ENCODE data around the gene TMPRSS11B.

DNA sequence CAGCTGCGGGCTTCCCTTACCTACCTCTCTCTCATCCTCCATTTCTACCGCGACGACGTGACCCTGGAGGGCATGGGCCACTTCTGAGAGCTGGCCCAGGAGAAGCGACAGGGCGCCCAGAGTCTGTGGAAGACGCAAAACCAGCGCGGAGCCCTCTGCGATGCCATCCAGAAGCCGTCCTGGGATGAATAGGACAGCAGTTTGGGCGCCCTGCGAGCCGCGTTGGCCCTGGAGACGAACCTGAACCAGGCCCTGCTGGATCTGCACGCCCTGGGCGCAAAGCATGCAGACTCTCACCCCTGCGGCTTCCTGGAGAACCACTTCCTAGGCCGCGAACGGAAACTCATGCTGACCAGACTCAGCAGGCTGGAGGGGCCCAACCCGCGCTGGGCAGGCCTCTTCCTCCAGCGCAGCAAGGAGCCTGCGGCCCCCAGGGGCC, 63.1 kb downstream of the TMPRSS11B start:
- TF ChIP-seq RAD21 (IDR thresholded peaks at IDR 0.05; ENCODE audit: low read depth), result no peak
- TF ChIP-seq, protein P1, sequence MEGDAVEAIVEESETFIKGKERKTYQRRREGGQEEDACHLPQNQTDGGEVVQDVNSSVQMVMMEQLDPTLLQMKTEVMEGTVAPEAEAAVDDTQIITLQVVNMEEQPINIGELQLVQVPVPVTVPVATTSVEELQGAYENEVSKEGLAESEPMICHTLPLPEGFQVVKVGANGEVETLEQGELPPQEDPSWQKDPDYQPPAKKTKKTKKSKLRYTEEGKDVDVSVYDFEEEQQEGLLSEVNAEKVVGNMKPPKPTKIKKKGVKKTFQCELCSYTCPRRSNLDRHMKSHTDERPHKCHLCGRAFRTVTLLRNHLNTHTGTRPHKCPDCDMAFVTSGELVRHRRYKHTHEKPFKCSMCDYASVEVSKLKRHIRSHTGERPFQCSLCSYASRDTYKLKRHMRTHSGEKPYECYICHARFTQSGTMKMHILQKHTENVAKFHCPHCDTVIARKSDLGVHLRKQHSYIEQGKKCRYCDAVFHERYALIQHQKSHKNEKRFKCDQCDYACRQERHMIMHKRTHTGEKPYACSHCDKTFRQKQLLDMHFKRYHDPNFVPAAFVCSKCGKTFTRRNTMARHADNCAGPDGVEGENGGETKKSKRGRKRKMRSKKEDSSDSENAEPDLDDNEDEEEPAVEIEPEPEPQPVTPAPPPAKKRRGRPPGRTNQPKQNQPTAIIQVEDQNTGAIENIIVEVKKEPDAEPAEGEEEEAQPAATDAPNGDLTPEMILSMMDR (IDR thresholded peaks at IDR 0.05 in 2 of 3, conservative IDR thresholded peaks at IDR 0.05 in 1 of 3; ENCODE audit: borderline replicate concordance in 1 of 3, insufficient read depth in 1 of 3, low read depth in 2 of 3, low read length in 2 of 3), result no peak
